H54 (cell line): ENCODE results near the gene CYP2R1.
"Not testable (repeated sequence)": the region's sequence is repeated elsewhere in the genome, so short reads cannot be mapped to it uniquely, and the experiment has no call there.

Source experiments
- DNase-seq: peaks from one replicate; pipeline ENCODE4 v3.0.0; 2011; ENCODE audit warnings: low spot score, mixed read lengths; ENCODE audit not compliant: insufficient read length
- FAIRE-seq: peaks from 3 replicates; lab custom pipeline; 2011; peaks lifted over from hg19 to GRCh38; lab: Jason Lieb, UNC
- POLR2A ChIP-seq: IDR thresholded peaks from 2 replicates; pipeline ENCODE4 v1.6.1; 2011; ENCODE audit warnings: low read depth, mild to moderate bottlenecking, low read length

Gene CYP2R1

GRCh38 chr11:14881576-14882193 lies 10.3 kb downstream of the CYP2R1 start:
- no peak for TF ChIP-seq POLR2A
- DNase-seq (no peak), FAIRE-seq (no peak)

- FAIRE-seq: no peak
- TF ChIP-seq POLR2A: no peak
- no peak for DNase-seq
Measured at GRCh38 chr11:14875163-14875562, 16.9 kb downstream of the CYP2R1 start.

- FAIRE-seq: no peak
- TF ChIP-seq POLR2A: no peak
- no peak for DNase-seq
Measured at GRCh38 chr11:14873632-14874031, 18.4 kb downstream of the CYP2R1 start.

- FAIRE-seq: no peak
- TF ChIP-seq POLR2A: no peak
Measured at GRCh38 chr11:14872032-14872431, 20.0 kb downstream of the CYP2R1 start.

GRCh38 chr11:14863775-14864174 lies 28.3 kb downstream of the CYP2R1 start:
- DNase-seq, FAIRE-seq: not testable (repeated sequence)

More at GRCh38 chr11:14872032-14872431, 20.0 kb downstream of the CYP2R1 start:
- DNase-seq: no peak

- no peak for DNase-seq
- no peak for FAIRE-seq
- TF ChIP-seq POLR2A: no peak
Measured at GRCh38 chr11:14861680-14862079, 30.4 kb downstream of the CYP2R1 start.

- TF ChIP-seq POLR2A: no peak
- FAIRE-seq: no peak
- DNase-seq: no peak
Measured at GRCh38 chr11:14860511-14860910, 31.5 kb downstream of the CYP2R1 start.

- no peak for TF ChIP-seq POLR2A
- DNase-seq: no peak
- FAIRE-seq: no peak
Measured at GRCh38 chr11:14858404-14858803, 33.6 kb downstream of the CYP2R1 start.

GRCh38 chr11:14857621-14858020 lies 34.4 kb downstream of the CYP2R1 start:
- DNase-seq: no peak

GRCh38 chr11:14855890-14856289 lies 36.1 kb downstream of the CYP2R1 start:
- DNase-seq (no peak), FAIRE-seq (no peak)
- no peak for TF ChIP-seq POLR2A

More at GRCh38 chr11:14857621-14858020, 34.4 kb downstream of the CYP2R1 start:
- no peak for FAIRE-seq
- no peak for TF ChIP-seq POLR2A

- DNase-seq (no peak), FAIRE-seq (no peak)
- TF ChIP-seq POLR2A: no peak
Measured at GRCh38 chr11:14854057-14854456, 38.0 kb downstream of the CYP2R1 start.

- FAIRE-seq (no peak), DNase-seq (no peak)
- TF ChIP-seq POLR2A: no peak
Measured at GRCh38 chr11:14852571-14853177, 39.4 kb downstream of the CYP2R1 start.

GRCh38 chr11:14842002-14842401 lies 50.0 kb downstream of the CYP2R1 start:
- DNase-seq (no peak), FAIRE-seq (no peak)
- TF ChIP-seq POLR2A: no peak

- no peak for FAIRE-seq
- TF ChIP-seq POLR2A: no peak
- DNase-seq: no peak
Measured at GRCh38 chr11:14835496-14836492, 56.2 kb downstream of the CYP2R1 start.
